Endodermal cell (in vitro differentiated cells): ENCODE results near the gene MOB2. TPM values are rescaled to one million over a fixed set of nuclear protein-coding genes. Genes with fewer than 3 reads are reported as not detected.

Experiments used
- DNase-seq: peaks from one replicate; pipeline ENCODE4 v3.0.0-alpha.2; 2017
- H3K27ac ChIP-seq: 2 replicates; pipeline ENCODE4 v1.5.1; 2013; ENCODE audit warnings: mild to moderate bottlenecking, low read depth, low read length, moderate library complexity
- H3K27me3 ChIP-seq: 2 replicates; pipeline ENCODE4 v1.6.1; 2013; ENCODE audit warnings: mild to moderate bottlenecking, low read length, moderate library complexity; ENCODE audit not compliant: insufficient read depth, control insufficient read depth, poor library complexity, severe bottlenecking
- H3K36me3 ChIP-seq: 2 replicates; pipeline ENCODE4 v1.7.0; 2013; ENCODE audit warnings: mild to moderate bottlenecking, low read length, moderate library complexity; ENCODE audit not compliant: control insufficient read depth, insufficient read depth
- H3K4me1 ChIP-seq: one replicate; pipeline ENCODE4 v1.7.0; 2013; ENCODE audit warnings: low read length; ENCODE audit not compliant: control insufficient read depth, insufficient read depth
- H3K4me3 ChIP-seq: 2 replicates; pipeline ENCODE4 v1.5.1; 2013; ENCODE audit warnings: mild to moderate bottlenecking, low read length, moderate library complexity
- H3K9ac ChIP-seq: 2 replicates; pipeline ENCODE4 v1.6.1; 2013; ENCODE audit warnings: mild to moderate bottlenecking, low read length, moderate library complexity; ENCODE audit not compliant: poor library complexity, severe bottlenecking; ENCODE audit errors: extremely low read depth
- H3K9me3 ChIP-seq: 2 replicates; pipeline ENCODE4 v1.6.1; 2013; ENCODE audit warnings: mild to moderate bottlenecking, low read length, moderate library complexity; ENCODE audit not compliant: control insufficient read depth
- H3K27ac Mint-ChIP-seq: 2 replicates; pipeline ENCODE4 v1.8.0; 2020; ENCODE audit warnings: mixed read lengths
- H3K27me3 Mint-ChIP-seq: 2 replicates; pipeline ENCODE4 v1.8.0; 2021; ENCODE audit warnings: mild to moderate bottlenecking, mixed read lengths; ENCODE audit not compliant: insufficient read depth
- H3K36me3 Mint-ChIP-seq: 2 replicates; pipeline ENCODE4 v1.8.0; 2020; ENCODE audit warnings: low read depth, mixed read lengths
- H3K4me1 Mint-ChIP-seq: 2 replicates; pipeline ENCODE4 v1.8.0; 2020; ENCODE audit warnings: mixed read lengths
- H3K4me3 Mint-ChIP-seq: 2 replicates; pipeline ENCODE4 v1.8.0; 2020; ENCODE audit warnings: mild to moderate bottlenecking, moderate library complexity, mixed read lengths
- H3K9me3 Mint-ChIP-seq: 2 replicates; pipeline ENCODE4 v1.8.0; 2020; ENCODE audit warnings: mild to moderate bottlenecking, mixed read lengths
- WGBS, 2 experiments: methylation state at CpG; one replicate each; pipeline versions ENCODE4 v1.1.5 to v1.1.7; 2013; ENCODE audit warnings: missing lambda C conversion rate in 2 of 2, mixed read lengths in 1 of 2; ENCODE audit not compliant: insufficient coverage in 1 of 2, insufficient read length in 1 of 2; 5-methylcytosine and 5-hydroxymethylcytosine counted together
- total RNA-seq, 2 donors: library from RNA; stranded (reverse); fragmentation: NEBNext Ultra II Directional in 1 of 2; extraction: Animal tissue kit (Norgen Biotek cat#: 25700) in 1 of 2; gene quantifications; 2 replicates in 1 of 2; 3 replicates in 1 of 2; pipeline ENCODE4 v1.2.1, GENCODE V29; 2021
- TF ChIP-seq, protein P1 (sequence below): fragments of 200-600 bp; sonication (generic); conservative IDR thresholded peaks from 2 replicates; pipeline ENCODE4 v1.5.0; 2021; ENCODE audit warnings: antibody characterized with exemption, mild to moderate bottlenecking

Gene MOB2
- total RNA-seq, 2 donors from 2014 or later = 23.9 to 25.4 TPM

DNA sequence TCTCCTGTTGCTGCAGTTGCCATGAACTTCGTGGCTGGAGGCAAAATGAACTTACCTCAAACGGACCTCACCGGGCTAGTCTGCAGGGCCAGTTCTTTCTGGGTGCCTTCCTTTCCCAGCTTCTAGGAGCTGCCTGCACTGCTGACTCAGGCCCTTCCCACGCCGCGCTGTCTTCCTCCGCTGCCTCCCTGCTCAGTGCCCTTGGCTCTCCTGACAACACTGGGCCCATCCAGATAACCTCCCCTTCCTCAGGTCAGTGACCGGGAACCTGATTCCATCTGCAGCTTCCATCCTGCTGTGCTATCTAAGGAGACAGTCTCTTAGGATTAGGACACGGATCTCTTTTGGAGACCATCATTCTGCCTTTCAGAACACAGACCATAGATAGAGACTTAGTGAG lies 19.3 kb downstream of the MOB2 start:
- H3K4me3 Mint-ChIP-seq = no peak overlapping the region
- DNase-seq = no peak
- WGBS, 2 experiments = 88 to 92% methylated on average over 6 to 9 of the region's 9 CpGs
- no peak overlapping the region for H3K4me3 ChIP-seq
- H3K9ac ChIP-seq = no peak overlapping the region
- H3K4me1 Mint-ChIP-seq = no peaks in the 10 kb centered on the region
- no peaks in the 10 kb centered on the region for H3K27me3 ChIP-seq
- no peaks in the 10 kb centered on the region for H3K4me1 ChIP-seq
- no peak overlapping the region for H3K27ac ChIP-seq
- TF ChIP-seq, protein P1, sequence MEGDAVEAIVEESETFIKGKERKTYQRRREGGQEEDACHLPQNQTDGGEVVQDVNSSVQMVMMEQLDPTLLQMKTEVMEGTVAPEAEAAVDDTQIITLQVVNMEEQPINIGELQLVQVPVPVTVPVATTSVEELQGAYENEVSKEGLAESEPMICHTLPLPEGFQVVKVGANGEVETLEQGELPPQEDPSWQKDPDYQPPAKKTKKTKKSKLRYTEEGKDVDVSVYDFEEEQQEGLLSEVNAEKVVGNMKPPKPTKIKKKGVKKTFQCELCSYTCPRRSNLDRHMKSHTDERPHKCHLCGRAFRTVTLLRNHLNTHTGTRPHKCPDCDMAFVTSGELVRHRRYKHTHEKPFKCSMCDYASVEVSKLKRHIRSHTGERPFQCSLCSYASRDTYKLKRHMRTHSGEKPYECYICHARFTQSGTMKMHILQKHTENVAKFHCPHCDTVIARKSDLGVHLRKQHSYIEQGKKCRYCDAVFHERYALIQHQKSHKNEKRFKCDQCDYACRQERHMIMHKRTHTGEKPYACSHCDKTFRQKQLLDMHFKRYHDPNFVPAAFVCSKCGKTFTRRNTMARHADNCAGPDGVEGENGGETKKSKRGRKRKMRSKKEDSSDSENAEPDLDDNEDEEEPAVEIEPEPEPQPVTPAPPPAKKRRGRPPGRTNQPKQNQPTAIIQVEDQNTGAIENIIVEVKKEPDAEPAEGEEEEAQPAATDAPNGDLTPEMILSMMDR = no peak
- peaks cover 2% of the 10 kb centered on the region for H3K9me3 Mint-ChIP-seq
- no peaks in the 10 kb centered on the region for H3K9me3 ChIP-seq
- H3K36me3 ChIP-seq = no peaks in the 10 kb centered on the region
- peaks cover 6% of the 10 kb centered on the region for H3K36me3 Mint-ChIP-seq
- H3K27me3 Mint-ChIP-seq = no peaks in the 10 kb centered on the region
- no peak overlapping the region for H3K27ac Mint-ChIP-seq

DNA sequence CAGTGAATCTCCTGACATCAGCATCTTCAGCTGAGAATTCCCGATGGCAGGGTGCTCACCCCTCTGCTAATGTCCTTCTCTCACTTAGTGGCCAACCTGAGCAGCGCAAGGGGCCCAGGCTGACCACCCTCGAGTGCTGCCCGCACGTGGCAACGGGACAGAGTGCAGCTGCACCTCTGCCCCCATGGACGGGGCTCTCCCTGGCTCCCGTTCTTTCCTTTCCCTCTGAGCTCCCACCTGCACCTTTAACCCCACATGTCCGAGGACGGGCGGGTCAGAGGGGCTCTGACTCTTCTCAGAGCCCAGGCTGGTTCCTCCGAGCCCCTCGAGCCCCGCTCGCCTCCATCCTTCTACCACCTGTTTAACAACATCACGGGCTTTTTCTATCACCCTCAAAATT lies 19.8 kb downstream of the MOB2 start:
- H3K9me3 ChIP-seq = no peaks in the 10 kb centered on the region
- no peaks in the 10 kb centered on the region for H3K27me3 Mint-ChIP-seq
- DNase-seq = no peak
- no peak overlapping the region for H3K4me3 ChIP-seq
- H3K4me1 Mint-ChIP-seq = no peaks in the 10 kb centered on the region
- TF ChIP-seq, protein P1 = no peak
- no peaks in the 10 kb centered on the region for H3K4me1 ChIP-seq
- H3K9ac ChIP-seq = no peak overlapping the region
- WGBS, 2 experiments = 89 to 90% methylated on average over 10 to 16 of the region's 16 CpGs
- H3K27me3 ChIP-seq = no peaks in the 10 kb centered on the region
- H3K36me3 ChIP-seq = no peaks in the 10 kb centered on the region
- no peak overlapping the region for H3K27ac ChIP-seq
- H3K27ac Mint-ChIP-seq = no peak overlapping the region
- H3K9me3 Mint-ChIP-seq = peaks cover 2% of the 10 kb centered on the region
- no peak overlapping the region for H3K4me3 Mint-ChIP-seq
- peaks cover 7% of the 10 kb centered on the region for H3K36me3 Mint-ChIP-seq

DNA sequence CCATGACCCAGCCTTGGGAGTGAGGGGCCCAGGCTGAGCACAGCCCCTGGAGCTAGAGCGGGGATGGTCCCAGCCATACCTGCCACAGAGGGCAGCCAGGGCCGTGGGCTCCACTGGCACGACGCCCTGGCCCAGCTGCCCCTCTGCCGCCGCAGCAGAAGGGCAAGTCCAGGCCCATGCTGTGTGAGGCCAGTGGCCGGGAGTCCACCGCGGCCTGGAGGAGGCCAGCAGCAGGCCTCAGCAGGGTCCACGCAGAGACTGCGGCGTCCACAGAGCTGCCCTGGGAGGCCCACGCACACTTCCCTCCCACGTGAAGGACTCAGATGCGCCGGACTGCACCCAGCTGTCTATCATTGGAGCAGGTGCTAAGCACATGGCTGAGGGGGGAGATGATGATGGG lies 23.5 kb downstream of the MOB2 start:
- Histone ChIP-seq H3K9me3 (no peaks in the 10 kb centered on the region), H3K4me1 (no peaks in the 10 kb centered on the region), H3K4me3 (no peak overlapping the region), H3K27ac (peak overlapping the region; percentile 81), H3K36me3 (no peaks in the 10 kb centered on the region), H3K27me3 (no peaks in the 10 kb centered on the region), H3K9ac (no peak overlapping the region)
- Mint-ChIP-seq H3K27me3 (no peaks in the 10 kb centered on the region), H3K27ac (no peak overlapping the region), H3K4me3 (no peak overlapping the region), H3K9me3 (peaks cover 2% of the 10 kb centered on the region), H3K36me3 (peaks cover 7% of the 10 kb centered on the region), H3K4me1 (no peaks in the 10 kb centered on the region)
- DNase-seq = no peak
- TF ChIP-seq, protein P1 = no peak
- 93 to 95% methylated on average over 11 to 16 of the region's 16 CpGs for WGBS, 2 experiments
